ENCODE measurements around the gene AJM1. TPM values are rescaled to one million over a fixed set of nuclear protein-coding genes. Genes with fewer than 3 reads are reported as not detected.
"Not testable (repeated sequence)": the region's sequence is repeated elsewhere in the genome, so short reads cannot be mapped to it uniquely, and the experiment has no call there.

The AJM1 gene
- total RNA-seq, 2 experiments from 2014 or later = 6.6 to 6.7 TPM

- peaks cover 12% of the 10 kb centered on the region for H3K4me1 Mint-ChIP-seq
- H3K27me3 Mint-ChIP-seq = no peaks in the 10 kb centered on the region
- POLR2A ChIA-PET = interaction anchor here (1.0 to 1.4 kb wide), 2 partner anchors 10 to 21 kb away, joined by 3 to 5 read pairs; partner anchors contain the start of gene MAMDC4
- no peaks in the 10 kb centered on the region for H3K9me3 Mint-ChIP-seq
- no peak overlapping the region for H3K4me3 Mint-ChIP-seq
- no peak for DNase-seq
- ATAC-seq (ENCODE audit: low read depth) = no peak
- H3K36me3 Mint-ChIP-seq = peaks cover 3% of the 10 kb centered on the region
- no peak overlapping the region for H3K27ac Mint-ChIP-seq
These were observed 19.7 kb downstream of the AJM1 start for GRCh38 chr9:136861874-136862457.

- ATAC-seq (ENCODE audit: low read depth) (no peak), DNase-seq (no peak)
- Mint-ChIP-seq H3K4me3 (no peak overlapping the region), H3K27ac (no peak overlapping the region), H3K27me3 (no peaks in the 10 kb centered on the region), H3K4me1 (peaks cover 14% of the 10 kb centered on the region), H3K9me3 (no peaks in the 10 kb centered on the region), H3K36me3 (peaks cover 3% of the 10 kb centered on the region)
- POLR2A ChIA-PET = interaction anchor here (0.6 to 0.7 kb wide), 2 partner anchors 23 to 55 kb away, joined by 3 to 4 read pairs; partner anchors contain the start of genes RABL6 and TRAF2
These were observed 20.8 kb downstream of the AJM1 start for GRCh38 chr9:136862849-136863622.

GRCh38 chr9:136863623-136864273, 21.5 kb downstream of the AJM1 start:
- peaks cover 14% of the 10 kb centered on the region for H3K4me1 Mint-ChIP-seq
- POLR2A ChIA-PET = interaction anchor here (0.6 to 1.3 kb wide), 5 partner anchors 9 to 377 kb away, joined by 3 to 5 read pairs (median 4); partner anchors contain the start of genes RABL6, TRAF2 and TUBB4B
- H3K9me3 Mint-ChIP-seq = no peaks in the 10 kb centered on the region
- H3K27me3 Mint-ChIP-seq = no peaks in the 10 kb centered on the region
- ATAC-seq (ENCODE audit: low read depth) (no peak), DNase-seq (no peak)
- H3K36me3 Mint-ChIP-seq = peaks cover 7% of the 10 kb centered on the region
- no peak overlapping the region for H3K4me3 Mint-ChIP-seq
- peak overlapping the region; percentile 49 for H3K27ac Mint-ChIP-seq

- POLR2A ChIA-PET = interaction anchor here (0.6 to 1.2 kb wide), 3 partner anchors 14 to 22 kb away, joined by 3 to 4 read pairs (median 4); partner anchors contain the start of gene TRAF2
- no peaks in the 10 kb centered on the region for H3K9me3 Mint-ChIP-seq
- no peak for DNase-seq
- H3K4me3 Mint-ChIP-seq = peak overlapping the region; percentile 90
- no peak for ATAC-seq (ENCODE audit: low read depth)
- H3K4me1 Mint-ChIP-seq = peaks cover 14% of the 10 kb centered on the region
- H3K36me3 Mint-ChIP-seq = peaks cover 7% of the 10 kb centered on the region
- H3K27me3 Mint-ChIP-seq = no peaks in the 10 kb centered on the region
- H3K27ac Mint-ChIP-seq = peak overlapping the region; percentile 85
These were observed 22.9 kb downstream of the AJM1 start for GRCh38 chr9:136865041-136865767.

GRCh38 chr9:136865768-136866103, 23.5 kb downstream of the AJM1 start:
- POLR2A ChIA-PET = interaction anchor here (0.7 to 1.5 kb wide), 6 partner anchors 13 to 112 kb away, joined by 3 to 9 read pairs (median 4); partner anchors contain the start of genes AJM1 and TRAF2
- Mint-ChIP-seq H3K4me3 (peak overlapping the region; percentile 90), H3K4me1 (peaks cover 14% of the 10 kb centered on the region), H3K9me3 (no peaks in the 10 kb centered on the region), H3K27ac (peak overlapping the region; percentile 85), H3K27me3 (no peaks in the 10 kb centered on the region), H3K36me3 (peaks cover 7% of the 10 kb centered on the region)
- ATAC-seq (ENCODE audit: low read depth) (peak; percentile 12), DNase-seq (no peak)

- not testable (repeated sequence) for H3K9me3 Mint-ChIP-seq; DNase-seq; ATAC-seq (ENCODE audit: low read depth); H3K27me3 Mint-ChIP-seq; H3K36me3 Mint-ChIP-seq
- POLR2A ChIA-PET = interaction anchor here (1.5 kb wide), 1 partner anchor 18 kb away, joined by 6 read pairs; no protein-coding TSS in a partner anchor
- peak overlapping the region; percentile 70 for H3K27ac Mint-ChIP-seq
- peak overlapping the region; percentile 73 for H3K4me3 Mint-ChIP-seq
- peaks cover 14% of the 10 kb centered on the region for H3K4me1 Mint-ChIP-seq
These were observed 24.7 kb downstream of the AJM1 start for GRCh38 chr9:136866898-136867421.

- H3K36me3 Mint-ChIP-seq = peaks cover 6% of the 10 kb centered on the region
- peak overlapping the region; percentile 16 for H3K27ac Mint-ChIP-seq
- peak overlapping the region; percentile 73 for H3K4me3 Mint-ChIP-seq
- peaks cover under 1% of the 10 kb centered on the region for H3K9me3 Mint-ChIP-seq
- ATAC-seq (ENCODE audit: low read depth) = no peak
- no peak for DNase-seq
- H3K4me1 Mint-ChIP-seq = peaks cover 14% of the 10 kb centered on the region
- POLR2A ChIA-PET = interaction anchor here (0.6 kb wide), 1 partner anchor 12 kb away, joined by 4 read pairs; no protein-coding TSS in a partner anchor
- no peaks in the 10 kb centered on the region for H3K27me3 Mint-ChIP-seq
These were observed 25.2 kb downstream of the AJM1 start for GRCh38 chr9:136867480-136867879.

- POLR2A ChIA-PET = interaction anchor here (0.6 kb wide), 1 partner anchor 11 kb away, joined by 4 read pairs; no protein-coding TSS in a partner anchor
- ATAC-seq (ENCODE audit: low read depth) (no peak), DNase-seq (no peak)
- Mint-ChIP-seq H3K4me1 (peaks cover 14% of the 10 kb centered on the region), H3K9me3 (peaks cover 3% of the 10 kb centered on the region), H3K27me3 (no peaks in the 10 kb centered on the region), H3K36me3 (peaks cover 6% of the 10 kb centered on the region), H3K4me3 (peak overlapping the region; percentile 73), H3K27ac (peak overlapping the region; percentile 16)
These were observed 25.6 kb downstream of the AJM1 start for GRCh38 chr9:136867917-136868316.

GRCh38 chr9:136868644-136869043, 26.4 kb downstream of the AJM1 start:
- peaks cover 4% of the 10 kb centered on the region for H3K36me3 Mint-ChIP-seq
- H3K27me3 Mint-ChIP-seq = no peaks in the 10 kb centered on the region
- H3K4me1 Mint-ChIP-seq = peaks cover 14% of the 10 kb centered on the region
- peaks cover 3% of the 10 kb centered on the region for H3K9me3 Mint-ChIP-seq
- no peak overlapping the region for H3K27ac Mint-ChIP-seq
- ATAC-seq (ENCODE audit: low read depth) (no peak), DNase-seq (no peak)
- POLR2A ChIA-PET = no interaction called here
- no peak overlapping the region for H3K4me3 Mint-ChIP-seq

- not testable (repeated sequence) for ATAC-seq (ENCODE audit: low read depth); H3K4me1 Mint-ChIP-seq; H3K27ac Mint-ChIP-seq; H3K27me3 Mint-ChIP-seq; H3K36me3 Mint-ChIP-seq; H3K4me3 Mint-ChIP-seq; DNase-seq; H3K9me3 Mint-ChIP-seq
- POLR2A ChIA-PET = interaction anchor here (0.7 to 2.1 kb wide), 3 partner anchors 12 to 92 kb away, joined by 3 to 10 read pairs (median 4); partner anchors contain the start of gene TRAF2
These were observed 27.3 kb downstream of the AJM1 start for GRCh38 chr9:136869611-136870010.

- H3K27ac Mint-ChIP-seq = no peak overlapping the region
- ATAC-seq (ENCODE audit: low read depth) (no peak), DNase-seq (no peak)
- POLR2A ChIA-PET = no interaction called here
- no peaks in the 10 kb centered on the region for H3K36me3 Mint-ChIP-seq
- H3K4me1 Mint-ChIP-seq = peaks cover 5% of the 10 kb centered on the region
- H3K9me3 Mint-ChIP-seq = peaks cover 3% of the 10 kb centered on the region
- peaks cover 1% of the 10 kb centered on the region for H3K27me3 Mint-ChIP-seq
- H3K4me3 Mint-ChIP-seq = no peak overlapping the region
These were observed 32.9 kb downstream of the AJM1 start for GRCh38 chr9:136875155-136875554.

GRCh38 chr9:136876476-136876875, 34.2 kb downstream of the AJM1 start:
- H3K27ac Mint-ChIP-seq = no peak overlapping the region
- peaks cover 13% of the 10 kb centered on the region for H3K4me1 Mint-ChIP-seq
- H3K9me3 Mint-ChIP-seq = peaks cover 3% of the 10 kb centered on the region
- H3K27me3 Mint-ChIP-seq = peaks cover 1% of the 10 kb centered on the region
- DNase-seq (no peak), ATAC-seq (ENCODE audit: low read depth) (no peak)
- POLR2A ChIA-PET = no interaction called here
- H3K36me3 Mint-ChIP-seq = no peaks in the 10 kb centered on the region
- no peak overlapping the region for H3K4me3 Mint-ChIP-seq

All from activated naive CD8-positive, alpha-beta T cell treated with anti-CD3 and anti-CD28 coated beads, Interleukin-2, amount 10 ng/mL, durations not matched to agents 7 days and 5 days (primary cell).